HG03045 (cell line): ENCODE data around the gene OR11H6.
"Not testable (repeated sequence)": the region's sequence is repeated elsewhere in the genome, so short reads cannot be mapped to it uniquely, and the experiment has no call there.

Source experiments
- ATAC-seq: cut with Tn5 transposase; IDR thresholded peaks from one replicate; pipeline ENCODE4 v1.9.1; 2021; ENCODE audit warnings: mild to moderate bottlenecking, moderate library complexity; ENCODE audit not compliant: unreplicated experiment

Gene OR11H6

DNA sequence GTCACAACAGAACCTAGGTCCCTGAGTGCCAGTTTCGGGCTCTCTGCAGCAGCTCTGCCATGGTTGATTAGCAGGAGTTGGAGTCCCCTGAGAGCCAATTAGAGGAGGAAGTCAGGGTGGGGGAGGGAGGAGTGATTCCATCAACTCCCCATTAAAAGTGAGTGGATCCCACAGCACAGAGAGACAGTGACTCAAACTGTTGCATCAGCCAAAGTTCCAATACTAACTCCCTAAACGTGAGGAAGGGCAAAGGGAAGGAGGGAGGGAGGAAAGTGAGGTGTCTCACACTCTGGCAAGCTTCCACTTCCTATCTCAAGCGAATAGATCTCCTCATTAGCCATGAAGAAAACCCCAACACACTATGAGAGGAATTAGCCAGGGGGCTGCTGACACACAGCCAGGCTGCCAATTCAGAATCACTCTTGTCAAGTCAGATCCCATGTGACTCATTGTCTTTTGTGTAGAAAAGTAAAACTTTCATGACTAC is 39.2 kb downstream of the OR11H6 start:
- no peak for ATAC-seq

DNA sequence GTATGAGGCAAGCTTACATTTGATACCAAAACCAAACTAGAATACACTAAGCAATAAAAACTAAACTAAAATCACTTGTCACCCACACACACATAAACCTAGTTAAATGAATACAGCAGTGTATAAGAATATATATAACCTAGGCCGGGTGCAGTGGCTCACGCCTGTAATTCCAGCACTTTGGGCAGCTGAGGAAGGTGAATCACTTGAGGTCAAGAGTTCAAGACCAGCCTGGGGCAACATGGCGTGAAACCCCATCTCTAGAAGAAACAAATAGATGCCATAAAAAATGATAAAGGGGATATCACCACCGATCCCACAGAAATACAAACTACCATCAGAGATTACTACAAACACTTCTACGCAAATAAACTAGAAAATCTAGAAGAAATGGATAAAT is 40.9 kb downstream of the OR11H6 start:
- ATAC-seq: not testable (repeated sequence)

DNA sequence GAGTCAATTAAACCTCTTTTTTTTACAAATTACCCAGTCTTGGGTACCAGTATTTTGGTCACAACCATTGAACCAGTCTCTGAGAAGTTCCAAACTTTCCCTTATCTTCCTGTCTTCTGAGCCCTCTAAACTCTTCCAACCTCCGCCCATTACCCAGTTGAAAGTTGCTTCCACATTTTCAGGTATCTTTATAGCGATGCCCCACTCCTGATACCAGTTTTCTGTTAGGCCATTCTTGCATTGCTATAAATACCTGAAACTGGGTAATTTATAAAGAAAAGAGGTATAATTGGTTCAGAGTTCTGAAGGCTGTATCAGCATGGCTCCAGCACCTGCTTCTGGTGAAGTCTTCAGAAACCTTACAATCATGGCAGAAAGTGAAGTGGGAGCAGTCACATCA is 50.6 kb downstream of the OR11H6 start:
- no peak for ATAC-seq
